WTC11 (cell line): ENCODE data around the gene SMAD7. TPM values are rescaled to one million over a fixed set of nuclear protein-coding genes. Genes with fewer than 3 reads are reported as not detected.

Experiments used
- ATAC-seq: fragments of 200-7000 bp; cut with Tn5 transposase; 2 replicates; pipeline ENCODE4 v1.10.0; 2021; ENCODE audit warnings: mild to moderate bottlenecking, moderate library complexity
- CTCF ChIA-PET: fragments of 300-600 bp; sonication (Branson Sonifier 250); formaldehyde crosslinking; loops from one replicate; lab custom pipeline; 2021; ENCODE audit warnings: antibody characterized with exemption; lab: Charles Lee
- POLR2A ChIA-PET: fragments of 350-600 bp; sonication (Branson Sonifier 250); formaldehyde crosslinking; loops from one replicate; lab custom pipeline; 2021; ENCODE audit warnings: antibody characterized with exemption; lab: Charles Lee
- DNase-seq: peaks from one replicate; pipeline ENCODE4 v3.0.0; 2021; ENCODE audit warnings: low spot score
- H3K27ac Mint-ChIP-seq: 2 replicates; pipeline ENCODE4 v1.8.0; 2021; ENCODE audit warnings: mixed read lengths
- H3K27me3 Mint-ChIP-seq: 2 replicates; pipeline ENCODE4 v1.8.0; 2021; ENCODE audit warnings: low read depth, mild to moderate bottlenecking, moderate library complexity, mixed read lengths
- H3K36me3 Mint-ChIP-seq: 2 replicates; pipeline ENCODE4 v1.8.0; 2021; ENCODE audit warnings: mixed read lengths
- H3K4me1 Mint-ChIP-seq: 2 replicates; pipeline ENCODE4 v1.8.0; 2022; ENCODE audit warnings: mixed read lengths
- H3K4me3 Mint-ChIP-seq: 2 replicates; pipeline ENCODE4 v1.8.0; 2021; ENCODE audit warnings: mild to moderate bottlenecking, moderate library complexity, mixed read lengths
- H3K9me3 Mint-ChIP-seq: 2 replicates; pipeline ENCODE4 v1.8.0; 2021; ENCODE audit warnings: mixed read lengths
- CBFB ChIP-seq: sonication (generic); formaldehyde crosslinking; IDR thresholded peaks from 2 replicates; pipeline ENCODE4 v1.8.1; 2022; ENCODE audit warnings: mild to moderate bottlenecking, low read depth, missing genetic modification reagents
- ESRRA ChIP-seq: sonication (generic); formaldehyde crosslinking; IDR thresholded peaks from 2 replicates; pipeline ENCODE4 v1.8.1; 2022; ENCODE audit warnings: mild to moderate bottlenecking, missing genetic modification reagents, borderline replicate concordance
- JUN ChIP-seq: sonication (generic); formaldehyde crosslinking; IDR thresholded peaks from 2 replicates; pipeline ENCODE4 v1.8.0; 2023; ENCODE audit warnings: mild to moderate bottlenecking, missing genetic modification reagents
- NFATC4 ChIP-seq: fragments of 250-450 bp; sonication (Bioruptor Pico); IDR thresholded peaks from 2 replicates; pipeline ENCODE4 v1.9.0; 2021; ENCODE audit warnings: mild to moderate bottlenecking
- OVOL2 ChIP-seq: fragments of 250-450 bp; sonication (Bioruptor Pico); IDR thresholded peaks from 2 replicates; pipeline ENCODE4 v1.9.0; 2021; ENCODE audit warnings: mild to moderate bottlenecking, borderline replicate concordance
- RELA ChIP-seq: sonication (generic); formaldehyde crosslinking; IDR thresholded peaks from 2 replicates; pipeline ENCODE4 v1.8.1; 2022; ENCODE audit warnings: missing genetic modification reagents, mild to moderate bottlenecking, borderline replicate concordance
- SMAD3 ChIP-seq: sonication (generic); formaldehyde crosslinking; IDR thresholded peaks from 2 replicates; pipeline ENCODE4 v1.8.0; 2022; ENCODE audit warnings: missing genetic modification reagents, mild to moderate bottlenecking, borderline replicate concordance
- TCF7 ChIP-seq: sonication (generic); formaldehyde crosslinking; IDR thresholded peaks from 2 replicates; pipeline ENCODE4 v1.8.0; 2022; ENCODE audit warnings: mild to moderate bottlenecking, low read depth, missing genetic modification reagents, moderate library complexity
- ZNF138 ChIP-seq: sonication (generic); formaldehyde crosslinking; conservative IDR thresholded peaks from 2 replicates; pipeline ENCODE4 v1.8.1; 2022; ENCODE audit warnings: mild to moderate bottlenecking, moderate library complexity, missing genetic modification reagents
- ZNF219 ChIP-seq: sonication (generic); formaldehyde crosslinking; IDR thresholded peaks from 2 replicates; pipeline ENCODE4 v1.8.0; 2023; ENCODE audit warnings: missing genetic modification reagents, mild to moderate bottlenecking, borderline replicate concordance
- ZNF671 ChIP-seq: fragments of 250-450 bp; sonication (Bioruptor Pico); IDR thresholded peaks from 2 replicates; pipeline ENCODE4 v1.8.0; 2021; ENCODE audit warnings: mild to moderate bottlenecking
- total RNA-seq: library from RNA; stranded (reverse); gene quantifications from 3 replicates; pipeline ENCODE4 v1.2.3, GENCODE V29; 2021
- TF ChIP-seq, protein P1 (sequence below): sonication (generic); formaldehyde crosslinking; IDR thresholded peaks from 2 replicates; pipeline ENCODE4 v1.8.0; 2022; ENCODE audit warnings: missing genetic modification reagents
- TF ChIP-seq, protein P2 (sequence below): sonication (generic); formaldehyde crosslinking; IDR thresholded peaks from 2 replicates; pipeline ENCODE4 v1.8.1; 2022; ENCODE audit warnings: low read depth, mild to moderate bottlenecking, moderate library complexity, missing genetic modification reagents, borderline replicate concordance
- TF ChIP-seq, protein P3 (sequence below): sonication (generic); formaldehyde crosslinking; IDR thresholded peaks from 2 replicates; pipeline ENCODE4 v1.8.1; 2022; ENCODE audit warnings: mild to moderate bottlenecking, missing genetic modification reagents, moderate library complexity, borderline replicate concordance
- TF ChIP-seq, protein P4 (sequence below): sonication (generic); formaldehyde crosslinking; IDR thresholded peaks from 2 replicates; pipeline ENCODE4 v1.8.1; 2022; ENCODE audit warnings: mild to moderate bottlenecking, moderate library complexity, missing genetic modification reagents
- TF ChIP-seq, protein P5 (sequence below): sonication (generic); formaldehyde crosslinking; IDR thresholded peaks from 2 replicates; pipeline ENCODE4 v1.8.0; 2023; ENCODE audit warnings: missing genetic modification reagents, mild to moderate bottlenecking, borderline replicate concordance
- TF ChIP-seq, protein P6 (sequence below): sonication (generic); formaldehyde crosslinking; conservative IDR thresholded peaks from 2 replicates; pipeline ENCODE4 v1.8.1; 2023; ENCODE audit warnings: mild to moderate bottlenecking, low read depth, missing genetic modification reagents, moderate library complexity

Gene SMAD7
- total RNA-seq, 1 experiment from 2014 or later, result 44.7 TPM

DNA sequence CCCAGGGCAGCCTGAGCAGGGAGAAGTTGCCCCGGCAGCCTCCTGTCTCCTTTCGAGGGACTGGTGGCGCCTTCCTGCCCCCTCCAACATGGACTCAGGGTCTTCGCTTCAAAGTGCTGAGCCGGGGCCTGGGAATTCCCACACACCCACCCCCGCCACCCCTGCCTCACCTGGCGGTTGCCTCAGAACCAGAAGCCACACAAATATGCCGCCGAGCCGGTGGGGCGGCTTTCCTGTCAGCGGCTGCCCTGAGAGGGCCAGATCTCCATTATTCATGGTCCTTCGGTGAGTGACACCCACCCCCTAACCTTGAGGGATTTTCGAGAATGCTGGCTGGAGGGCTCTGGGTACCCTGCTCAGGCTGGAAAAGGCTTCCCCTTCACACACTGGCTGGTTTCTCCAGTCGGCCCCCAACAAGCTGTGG lies 71.7 kb downstream of the SMAD7 start:
- peak; percentile 70 for ATAC-seq
- ChIA-PET CTCF (no interaction called here), POLR2A (no interaction called here)
- Mint-ChIP-seq H3K4me1 (peaks cover 25% of the 10 kb centered on the region), H3K9me3 (peaks cover 15% of the 10 kb centered on the region), H3K27me3 (no peaks in the 10 kb centered on the region; the same call in 1 of the 2 replicates)
- peak; percentile 64 for DNase-seq
- TF ChIP-seq ZNF671, result no peak
- TF ChIP-seq TCF7 (CRISPR knock-in tag), result no peak
- TF ChIP-seq ESRRA (CRISPR knock-in tag), result no peak
- TF ChIP-seq ZNF138 (CRISPR knock-in tag), result no peak
- TF ChIP-seq, protein P1, sequence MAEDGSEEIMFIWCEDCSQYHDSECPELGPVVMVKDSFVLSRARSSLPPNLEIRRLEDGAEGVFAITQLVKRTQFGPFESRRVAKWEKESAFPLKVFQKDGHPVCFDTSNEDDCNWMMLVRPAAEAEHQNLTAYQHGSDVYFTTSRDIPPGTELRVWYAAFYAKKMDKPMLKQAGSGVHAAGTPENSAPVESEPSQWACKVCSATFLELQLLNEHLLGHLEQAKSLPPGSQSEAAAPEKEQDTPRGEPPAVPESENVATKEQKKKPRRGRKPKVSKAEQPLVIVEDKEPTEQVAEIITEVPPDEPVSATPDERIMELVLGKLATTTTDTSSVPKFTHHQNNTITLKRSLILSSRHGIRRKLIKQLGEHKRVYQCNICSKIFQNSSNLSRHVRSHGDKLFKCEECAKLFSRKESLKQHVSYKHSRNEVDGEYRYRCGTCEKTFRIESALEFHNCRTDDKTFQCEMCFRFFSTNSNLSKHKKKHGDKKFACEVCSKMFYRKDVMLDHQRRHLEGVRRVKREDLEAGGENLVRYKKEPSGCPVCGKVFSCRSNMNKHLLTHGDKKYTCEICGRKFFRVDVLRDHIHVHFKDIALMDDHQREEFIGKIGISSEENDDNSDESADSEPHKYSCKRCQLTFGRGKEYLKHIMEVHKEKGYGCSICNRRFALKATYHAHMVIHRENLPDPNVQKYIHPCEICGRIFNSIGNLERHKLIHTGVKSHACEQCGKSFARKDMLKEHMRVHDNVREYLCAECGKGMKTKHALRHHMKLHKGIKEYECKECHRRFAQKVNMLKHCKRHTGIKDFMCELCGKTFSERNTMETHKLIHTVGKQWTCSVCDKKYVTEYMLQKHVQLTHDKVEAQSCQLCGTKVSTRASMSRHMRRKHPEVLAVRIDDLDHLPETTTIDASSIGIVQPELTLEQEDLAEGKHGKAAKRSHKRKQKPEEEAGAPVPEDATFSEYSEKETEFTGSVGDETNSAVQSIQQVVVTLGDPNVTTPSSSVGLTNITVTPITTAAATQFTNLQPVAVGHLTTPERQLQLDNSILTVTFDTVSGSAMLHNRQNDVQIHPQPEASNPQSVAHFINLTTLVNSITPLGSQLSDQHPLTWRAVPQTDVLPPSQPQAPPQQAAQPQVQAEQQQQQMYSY (CRISPR knock-in tag), result no peak
- no peak for TF ChIP-seq NFATC4
- TF ChIP-seq RELA (CRISPR knock-in tag), result no peak
- TF ChIP-seq, protein P2, sequence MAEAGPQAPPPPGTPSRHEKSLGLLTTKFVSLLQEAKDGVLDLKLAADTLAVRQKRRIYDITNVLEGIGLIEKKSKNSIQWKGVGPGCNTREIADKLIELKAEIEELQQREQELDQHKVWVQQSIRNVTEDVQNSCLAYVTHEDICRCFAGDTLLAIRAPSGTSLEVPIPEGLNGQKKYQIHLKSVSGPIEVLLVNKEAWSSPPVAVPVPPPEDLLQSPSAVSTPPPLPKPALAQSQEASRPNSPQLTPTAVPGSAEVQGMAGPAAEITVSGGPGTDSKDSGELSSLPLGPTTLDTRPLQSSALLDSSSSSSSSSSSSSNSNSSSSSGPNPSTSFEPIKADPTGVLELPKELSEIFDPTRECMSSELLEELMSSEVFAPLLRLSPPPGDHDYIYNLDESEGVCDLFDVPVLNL (CRISPR knock-in tag), result no peak
- TF ChIP-seq, all 79 proteins: peak for 0
- H3K4me3 Mint-ChIP-seq, result no peak overlapping the region
- H3K36me3 Mint-ChIP-seq, result peaks cover 6% of the 10 kb centered on the region
- no peak overlapping the region for H3K27ac Mint-ChIP-seq

DNA sequence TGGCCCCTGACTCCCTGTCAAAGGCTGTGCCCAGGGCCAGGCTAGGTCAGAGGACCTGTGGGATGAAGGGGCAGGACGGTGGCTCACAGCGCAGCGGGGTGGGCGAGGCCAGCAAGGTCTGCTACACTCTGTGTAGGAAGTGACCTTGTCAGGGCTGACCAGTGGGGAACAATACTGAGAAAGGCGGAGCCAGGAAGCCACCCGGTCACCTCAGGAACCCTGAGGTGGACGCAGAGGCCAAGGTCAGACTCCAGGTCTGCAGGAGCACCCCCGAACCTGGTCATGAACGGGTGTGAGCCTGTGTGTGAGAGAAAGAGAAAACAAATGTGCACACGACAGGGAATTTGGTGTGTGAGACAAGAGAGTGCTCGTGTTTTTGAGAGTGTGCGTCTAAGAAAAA lies 72.3 kb downstream of the SMAD7 start:
- no peak overlapping the region for H3K4me3 Mint-ChIP-seq
- ATAC-seq, result no peak
- H3K27me3 Mint-ChIP-seq, result no peaks in the 10 kb centered on the region; the same call in 1 of the 2 replicates

More for the DNA sequence above, 72.3 kb downstream of the SMAD7 start:
- DNase-seq, result no peak
- TF ChIP-seq OVOL2 (CRISPR knock-in tag) (no peak), ZNF219 (CRISPR knock-in tag) (no peak), SMAD3 (no peak), JUN (CRISPR knock-in tag) (no peak), CBFB (no peak)
- TF ChIP-seq, protein P3, sequence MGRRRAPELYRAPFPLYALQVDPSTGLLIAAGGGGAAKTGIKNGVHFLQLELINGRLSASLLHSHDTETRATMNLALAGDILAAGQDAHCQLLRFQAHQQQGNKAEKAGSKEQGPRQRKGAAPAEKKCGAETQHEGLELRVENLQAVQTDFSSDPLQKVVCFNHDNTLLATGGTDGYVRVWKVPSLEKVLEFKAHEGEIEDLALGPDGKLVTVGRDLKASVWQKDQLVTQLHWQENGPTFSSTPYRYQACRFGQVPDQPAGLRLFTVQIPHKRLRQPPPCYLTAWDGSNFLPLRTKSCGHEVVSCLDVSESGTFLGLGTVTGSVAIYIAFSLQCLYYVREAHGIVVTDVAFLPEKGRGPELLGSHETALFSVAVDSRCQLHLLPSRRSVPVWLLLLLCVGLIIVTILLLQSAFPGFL (CRISPR knock-in tag), result no peak
- TF ChIP-seq, protein P2 (CRISPR knock-in tag), result no peak
- TF ChIP-seq, protein P4, sequence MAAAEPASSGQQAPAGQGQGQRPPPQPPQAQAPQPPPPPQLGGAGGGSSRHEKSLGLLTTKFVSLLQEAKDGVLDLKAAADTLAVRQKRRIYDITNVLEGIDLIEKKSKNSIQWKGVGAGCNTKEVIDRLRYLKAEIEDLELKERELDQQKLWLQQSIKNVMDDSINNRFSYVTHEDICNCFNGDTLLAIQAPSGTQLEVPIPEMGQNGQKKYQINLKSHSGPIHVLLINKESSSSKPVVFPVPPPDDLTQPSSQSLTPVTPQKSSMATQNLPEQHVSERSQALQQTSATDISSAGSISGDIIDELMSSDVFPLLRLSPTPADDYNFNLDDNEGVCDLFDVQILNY, result no peak
- TF ChIP-seq, protein P5, sequence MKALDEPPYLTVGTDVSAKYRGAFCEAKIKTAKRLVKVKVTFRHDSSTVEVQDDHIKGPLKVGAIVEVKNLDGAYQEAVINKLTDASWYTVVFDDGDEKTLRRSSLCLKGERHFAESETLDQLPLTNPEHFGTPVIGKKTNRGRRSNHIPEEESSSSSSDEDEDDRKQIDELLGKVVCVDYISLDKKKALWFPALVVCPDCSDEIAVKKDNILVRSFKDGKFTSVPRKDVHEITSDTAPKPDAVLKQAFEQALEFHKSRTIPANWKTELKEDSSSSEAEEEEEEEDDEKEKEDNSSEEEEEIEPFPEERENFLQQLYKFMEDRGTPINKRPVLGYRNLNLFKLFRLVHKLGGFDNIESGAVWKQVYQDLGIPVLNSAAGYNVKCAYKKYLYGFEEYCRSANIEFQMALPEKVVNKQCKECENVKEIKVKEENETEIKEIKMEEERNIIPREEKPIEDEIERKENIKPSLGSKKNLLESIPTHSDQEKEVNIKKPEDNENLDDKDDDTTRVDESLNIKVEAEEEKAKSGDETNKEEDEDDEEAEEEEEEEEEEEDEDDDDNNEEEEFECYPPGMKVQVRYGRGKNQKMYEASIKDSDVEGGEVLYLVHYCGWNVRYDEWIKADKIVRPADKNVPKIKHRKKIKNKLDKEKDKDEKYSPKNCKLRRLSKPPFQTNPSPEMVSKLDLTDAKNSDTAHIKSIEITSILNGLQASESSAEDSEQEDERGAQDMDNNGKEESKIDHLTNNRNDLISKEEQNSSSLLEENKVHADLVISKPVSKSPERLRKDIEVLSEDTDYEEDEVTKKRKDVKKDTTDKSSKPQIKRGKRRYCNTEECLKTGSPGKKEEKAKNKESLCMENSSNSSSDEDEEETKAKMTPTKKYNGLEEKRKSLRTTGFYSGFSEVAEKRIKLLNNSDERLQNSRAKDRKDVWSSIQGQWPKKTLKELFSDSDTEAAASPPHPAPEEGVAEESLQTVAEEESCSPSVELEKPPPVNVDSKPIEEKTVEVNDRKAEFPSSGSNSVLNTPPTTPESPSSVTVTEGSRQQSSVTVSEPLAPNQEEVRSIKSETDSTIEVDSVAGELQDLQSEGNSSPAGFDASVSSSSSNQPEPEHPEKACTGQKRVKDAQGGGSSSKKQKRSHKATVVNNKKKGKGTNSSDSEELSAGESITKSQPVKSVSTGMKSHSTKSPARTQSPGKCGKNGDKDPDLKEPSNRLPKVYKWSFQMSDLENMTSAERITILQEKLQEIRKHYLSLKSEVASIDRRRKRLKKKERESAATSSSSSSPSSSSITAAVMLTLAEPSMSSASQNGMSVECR (CRISPR knock-in tag), result no peak
- TF ChIP-seq, protein P6, sequence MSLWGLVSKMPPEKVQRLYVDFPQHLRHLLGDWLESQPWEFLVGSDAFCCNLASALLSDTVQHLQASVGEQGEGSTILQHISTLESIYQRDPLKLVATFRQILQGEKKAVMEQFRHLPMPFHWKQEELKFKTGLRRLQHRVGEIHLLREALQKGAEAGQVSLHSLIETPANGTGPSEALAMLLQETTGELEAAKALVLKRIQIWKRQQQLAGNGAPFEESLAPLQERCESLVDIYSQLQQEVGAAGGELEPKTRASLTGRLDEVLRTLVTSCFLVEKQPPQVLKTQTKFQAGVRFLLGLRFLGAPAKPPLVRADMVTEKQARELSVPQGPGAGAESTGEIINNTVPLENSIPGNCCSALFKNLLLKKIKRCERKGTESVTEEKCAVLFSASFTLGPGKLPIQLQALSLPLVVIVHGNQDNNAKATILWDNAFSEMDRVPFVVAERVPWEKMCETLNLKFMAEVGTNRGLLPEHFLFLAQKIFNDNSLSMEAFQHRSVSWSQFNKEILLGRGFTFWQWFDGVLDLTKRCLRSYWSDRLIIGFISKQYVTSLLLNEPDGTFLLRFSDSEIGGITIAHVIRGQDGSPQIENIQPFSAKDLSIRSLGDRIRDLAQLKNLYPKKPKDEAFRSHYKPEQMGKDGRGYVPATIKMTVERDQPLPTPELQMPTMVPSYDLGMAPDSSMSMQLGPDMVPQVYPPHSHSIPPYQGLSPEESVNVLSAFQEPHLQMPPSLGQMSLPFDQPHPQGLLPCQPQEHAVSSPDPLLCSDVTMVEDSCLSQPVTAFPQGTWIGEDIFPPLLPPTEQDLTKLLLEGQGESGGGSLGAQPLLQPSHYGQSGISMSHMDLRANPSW (CRISPR knock-in tag), result no peak
- Mint-ChIP-seq H3K27ac (peak overlapping the region; percentile 1), H3K9me3 (peaks cover 15% of the 10 kb centered on the region), H3K4me1 (peaks cover 25% of the 10 kb centered on the region), H3K36me3 (peaks cover 6% of the 10 kb centered on the region)
- CTCF ChIA-PET, result no interaction called here
- POLR2A ChIA-PET, result no interaction called here
